Measurements from ENCODE around the gene SAP25. TPM values are rescaled to one million over a fixed set of nuclear protein-coding genes. Genes with fewer than 3 reads are reported as not detected.

The SAP25 gene
- total and polyA plus RNA-seq, 2 experiments from 2014 or later, result 1.8 TPM; not detected in 1

- H3K9me2 ChIP-seq (replicated peaks; ENCODE audit: insufficient read depth), result no peaks in the 10 kb centered on the region
- peaks cover 7% of the 10 kb centered on the region for H4K20me1 ChIP-seq (ENCODE audit: insufficient read depth, poor library complexity, severe bottlenecking)
- no peaks in the 10 kb centered on the region for H3K36me3 ChIP-seq (replicated peaks; ENCODE audit: insufficient read depth, low read depth)
- H3K4me3 ChIP-seq, result no peak overlapping the region
- no peak overlapping the region for H2AFZ ChIP-seq
- TF ChIP-seq EZH2phosphoT487 (IDR thresholded peaks at IDR 0.05; ENCODE audit: low read depth, severe bottlenecking, unreplicated experiment) (no peak), CTCF (IDR thresholded peaks at IDR 0.05; ENCODE audit: poor library complexity) (peak; percentile 28)
- DNase-seq (ENCODE audit: low spot score), result peak; percentile 23
- 76% methylated on average over 1 of the region's 1 CpG for WGBS (ENCODE audit: low lambda C conversion rate, missing lambda C conversion rate)
- H3K4me2 ChIP-seq, result no peak overlapping the region
- H3K27ac ChIP-seq, result no peak overlapping the region
- no peaks in the 10 kb centered on the region for H3K9me3 ChIP-seq (ENCODE audit: low read depth)
- H3K27me3 ChIP-seq, result no peaks in the 10 kb centered on the region
- peaks cover 21% of the 10 kb centered on the region for H3K4me1 ChIP-seq (ENCODE audit: insufficient read depth)
- peaks cover 7% of the 10 kb centered on the region for H3K79me2 ChIP-seq
These were observed 14.7 kb upstream of the SAP25 start for GRCh38 chr7:100588438-100588837.

GRCh38 chr7:100586266-100587025, 12.7 kb upstream of the SAP25 start, which contains the start of gene FBXO24:
Gene FBXO24 (plus strand): TSS chr7:100586328. CDS start chr7:100586626, 298 bp downstream.
- Histone ChIP-seq H4K20me1 (ENCODE audit: insufficient read depth, poor library complexity, severe bottlenecking) (peaks cover 17% of the 10 kb centered on the region), H3K4me3 (peak within 1 kb of the TSS; percentile 36), H3K27me3 (no peaks in the 10 kb centered on the region), H3K4me1 (ENCODE audit: insufficient read depth) (peaks cover 33% of the 10 kb centered on the region), H3K9me3 (ENCODE audit: low read depth) (no peaks in the 10 kb centered on the region), H3K9me2 (replicated peaks; ENCODE audit: insufficient read depth) (no peaks in the 10 kb centered on the region), H3K36me3 (replicated peaks; ENCODE audit: insufficient read depth, low read depth) (no peaks in the 10 kb centered on the region), H2AFZ (peak within 1 kb of the TSS; percentile 24), H3K79me2 (peaks cover 25% of the 10 kb centered on the region), H3K27ac (peak within 1 kb of the TSS; percentile 92), H3K4me2 (peak within 1 kb of the TSS; percentile 89)
- no peak for TF ChIP-seq EZH2 (IDR thresholded peaks at IDR 0.05; ENCODE audit: borderline replicate concordance)
- no peak for TF ChIP-seq CTCF (IDR thresholded peaks at IDR 0.05; ENCODE audit: poor library complexity)
- no peak for TF ChIP-seq EZH2phosphoT487 (IDR thresholded peaks at IDR 0.05; ENCODE audit: low read depth, severe bottlenecking, unreplicated experiment)
- under 1% methylated on average over 51 of the region's 53 CpGs for WGBS (ENCODE audit: low lambda C conversion rate, missing lambda C conversion rate)
- DNase-seq (ENCODE audit: low spot score), result peak; percentile 100

- peaks cover 17% of the 10 kb centered on the region for H4K20me1 ChIP-seq (ENCODE audit: insufficient read depth, poor library complexity, severe bottlenecking)
- DNase-seq (ENCODE audit: low spot score), result peak; percentile 86
- TF ChIP-seq EZH2phosphoT487 (IDR thresholded peaks at IDR 0.05; ENCODE audit: low read depth, severe bottlenecking, unreplicated experiment) (no peak), CTCF (IDR thresholded peaks at IDR 0.05; ENCODE audit: poor library complexity) (no peak), EZH2 (IDR thresholded peaks at IDR 0.05; ENCODE audit: borderline replicate concordance) (no peak)
- H3K79me2 ChIP-seq, result peaks cover 32% of the 10 kb centered on the region
- peaks cover 33% of the 10 kb centered on the region for H3K4me1 ChIP-seq (ENCODE audit: insufficient read depth)
- H3K4me3 ChIP-seq, result peak within 1 kb of the TSS; percentile 36
- H3K9me2 ChIP-seq (replicated peaks; ENCODE audit: insufficient read depth), result no peaks in the 10 kb centered on the region
- peak within 1 kb of the TSS; percentile 92 for H3K27ac ChIP-seq
- H3K27me3 ChIP-seq, result no peaks in the 10 kb centered on the region
- under 1% methylated on average over 21 of the region's 61 CpGs for WGBS (ENCODE audit: low lambda C conversion rate, missing lambda C conversion rate)
- peak within 1 kb of the TSS; percentile 89 for H3K4me2 ChIP-seq
- H3K36me3 ChIP-seq (replicated peaks; ENCODE audit: insufficient read depth, low read depth), result no peaks in the 10 kb centered on the region
- H2AFZ ChIP-seq, result peak within 1 kb of the TSS; percentile 24
- no peaks in the 10 kb centered on the region for H3K9me3 ChIP-seq (ENCODE audit: low read depth)
These were observed 12.0 kb upstream of the SAP25 start, which contains the start of gene LRCH4 for GRCh38 chr7:100585511-100586265. Gene LRCH4 (minus strand): TSS chr7:100586129. CDS start chr7:100586100, 29 bp downstream.
